ENCODE measurements around the gene SLIT1.

DNA sequence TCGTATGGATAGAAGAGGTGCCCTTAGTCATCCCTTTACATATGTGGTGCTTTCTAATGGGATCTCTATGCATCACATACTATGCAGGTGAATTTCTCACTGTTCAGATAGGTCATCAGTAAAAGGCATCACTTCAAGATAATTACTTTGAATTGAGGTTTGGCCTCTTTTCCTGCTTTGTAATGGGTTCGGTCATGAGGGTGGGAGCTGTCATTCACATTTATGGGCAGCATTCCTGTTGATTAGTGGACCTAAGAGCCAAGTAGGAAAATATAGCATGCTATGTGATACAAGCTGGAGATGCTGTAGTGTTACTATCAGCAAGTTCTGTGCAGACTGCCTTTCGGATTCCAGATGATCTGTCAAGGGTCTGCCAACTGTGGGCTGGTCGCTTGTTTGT lies 197.3 kb downstream of the SLIT1 start:
- TF ChIP-seq, protein P1, sequence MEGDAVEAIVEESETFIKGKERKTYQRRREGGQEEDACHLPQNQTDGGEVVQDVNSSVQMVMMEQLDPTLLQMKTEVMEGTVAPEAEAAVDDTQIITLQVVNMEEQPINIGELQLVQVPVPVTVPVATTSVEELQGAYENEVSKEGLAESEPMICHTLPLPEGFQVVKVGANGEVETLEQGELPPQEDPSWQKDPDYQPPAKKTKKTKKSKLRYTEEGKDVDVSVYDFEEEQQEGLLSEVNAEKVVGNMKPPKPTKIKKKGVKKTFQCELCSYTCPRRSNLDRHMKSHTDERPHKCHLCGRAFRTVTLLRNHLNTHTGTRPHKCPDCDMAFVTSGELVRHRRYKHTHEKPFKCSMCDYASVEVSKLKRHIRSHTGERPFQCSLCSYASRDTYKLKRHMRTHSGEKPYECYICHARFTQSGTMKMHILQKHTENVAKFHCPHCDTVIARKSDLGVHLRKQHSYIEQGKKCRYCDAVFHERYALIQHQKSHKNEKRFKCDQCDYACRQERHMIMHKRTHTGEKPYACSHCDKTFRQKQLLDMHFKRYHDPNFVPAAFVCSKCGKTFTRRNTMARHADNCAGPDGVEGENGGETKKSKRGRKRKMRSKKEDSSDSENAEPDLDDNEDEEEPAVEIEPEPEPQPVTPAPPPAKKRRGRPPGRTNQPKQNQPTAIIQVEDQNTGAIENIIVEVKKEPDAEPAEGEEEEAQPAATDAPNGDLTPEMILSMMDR (IDR thresholded peaks at IDR 0.05): no peak
- TF ChIP-seq POLR2A (IDR thresholded peaks at IDR 0.05): no peak
